ENCODE data around the gene TBCB. TPM values are rescaled to one million over a fixed set of nuclear protein-coding genes. Genes with fewer than 3 reads are reported as not detected.

Gene TBCB
- total RNA-seq, 1 donor from 2014 or later: 172 TPM

- Mint-ChIP-seq H3K27ac (ENCODE audit: unreplicated experiment) (peak within 1 kb of the TSS; percentile 97), H3K4me1 (ENCODE audit: unreplicated experiment) (peaks cover 22% of the 10 kb centered on the region), H3K4me3 (ENCODE audit: unreplicated experiment) (peak within 1 kb of the TSS; percentile 89), H3K9me3 (ENCODE audit: unreplicated experiment) (no peaks in the 10 kb centered on the region), H3K36me3 (ENCODE audit: unreplicated experiment) (peaks cover 16% of the 10 kb centered on the region), H3K27me3 (ENCODE audit: unreplicated experiment) (no peaks in the 10 kb centered on the region)
- no peak for TF ChIP-seq CTCF (IDR thresholded peaks at IDR 0.05)
- DNase-seq (ENCODE audit: extremely low spot score, unreplicated experiment): peak; percentile 100
Measured at GRCh38 chr19:36114721-36115452, 381 bp upstream of the TBCB start, which contains the start of gene POLR2I. Gene POLR2I, minus strand, starts transcription at chr19:36114875. Its CDS starts 19 bp downstream, at chr19:36114856.

GRCh38 chr19:36116344-36116637, 1.0 kb downstream of the TBCB start:
- no peaks in the 10 kb centered on the region for H3K27me3 Mint-ChIP-seq (ENCODE audit: unreplicated experiment)
- peaks cover 20% of the 10 kb centered on the region for H3K36me3 Mint-ChIP-seq (ENCODE audit: unreplicated experiment)
- peak overlapping the region; percentile 97 for H3K27ac Mint-ChIP-seq (ENCODE audit: unreplicated experiment)
- no peak for TF ChIP-seq CTCF (IDR thresholded peaks at IDR 0.05)
- DNase-seq (ENCODE audit: extremely low spot score, unreplicated experiment): no peak
- H3K4me1 Mint-ChIP-seq (ENCODE audit: unreplicated experiment): peaks cover 27% of the 10 kb centered on the region
- H3K9me3 Mint-ChIP-seq (ENCODE audit: unreplicated experiment): no peaks in the 10 kb centered on the region
- peak overlapping the region; percentile 89 for H3K4me3 Mint-ChIP-seq (ENCODE audit: unreplicated experiment)

- Mint-ChIP-seq H3K36me3 (ENCODE audit: unreplicated experiment) (peaks cover 17% of the 10 kb centered on the region), H3K27me3 (ENCODE audit: unreplicated experiment) (no peaks in the 10 kb centered on the region), H3K4me1 (ENCODE audit: unreplicated experiment) (peaks cover 16% of the 10 kb centered on the region), H3K27ac (ENCODE audit: unreplicated experiment) (peak overlapping the region; percentile 62), H3K4me3 (ENCODE audit: unreplicated experiment) (no peak overlapping the region), H3K9me3 (ENCODE audit: unreplicated experiment) (no peaks in the 10 kb centered on the region)
- no peak for TF ChIP-seq CTCF (IDR thresholded peaks at IDR 0.05)
- DNase-seq (ENCODE audit: extremely low spot score, unreplicated experiment): no peak
Measured at GRCh38 chr19:36120092-36120983, 5.1 kb downstream of the TBCB start.

- Mint-ChIP-seq H3K9me3 (ENCODE audit: unreplicated experiment) (no peaks in the 10 kb centered on the region), H3K4me3 (ENCODE audit: unreplicated experiment) (no peak overlapping the region), H3K27ac (ENCODE audit: unreplicated experiment) (no peak overlapping the region), H3K36me3 (ENCODE audit: unreplicated experiment) (peaks cover 23% of the 10 kb centered on the region), H3K27me3 (ENCODE audit: unreplicated experiment) (no peaks in the 10 kb centered on the region), H3K4me1 (ENCODE audit: unreplicated experiment) (peaks cover 14% of the 10 kb centered on the region)
- no peak for TF ChIP-seq CTCF (IDR thresholded peaks at IDR 0.05)
- no peak for DNase-seq (ENCODE audit: extremely low spot score, unreplicated experiment)
Measured at GRCh38 chr19:36120984-36121358, 5.7 kb downstream of the TBCB start.

GRCh38 chr19:36121486-36122124, 6.3 kb downstream of the TBCB start:
- no peak overlapping the region for H3K27ac Mint-ChIP-seq (ENCODE audit: unreplicated experiment)

More at GRCh38 chr19:36121486-36122124, 6.3 kb downstream of the TBCB start:
- no peak for DNase-seq (ENCODE audit: extremely low spot score, unreplicated experiment)
- no peak for TF ChIP-seq CTCF (IDR thresholded peaks at IDR 0.05)
- Mint-ChIP-seq H3K27me3 (ENCODE audit: unreplicated experiment) (no peaks in the 10 kb centered on the region), H3K36me3 (ENCODE audit: unreplicated experiment) (peaks cover 20% of the 10 kb centered on the region), H3K4me3 (ENCODE audit: unreplicated experiment) (no peak overlapping the region), H3K9me3 (ENCODE audit: unreplicated experiment) (no peaks in the 10 kb centered on the region), H3K4me1 (ENCODE audit: unreplicated experiment) (peaks cover 10% of the 10 kb centered on the region)
